GM21526 (cell line): Measurements from ENCODE around the gene HDGFL1.

Experiments
- ATAC-seq: cut with Tn5 transposase; IDR thresholded peaks from one replicate; pipeline ENCODE4 v1.9.1; 2021; ENCODE audit warnings: moderate library complexity; ENCODE audit not compliant: unreplicated experiment, low FRiP score

Gene HDGFL1

DNA sequence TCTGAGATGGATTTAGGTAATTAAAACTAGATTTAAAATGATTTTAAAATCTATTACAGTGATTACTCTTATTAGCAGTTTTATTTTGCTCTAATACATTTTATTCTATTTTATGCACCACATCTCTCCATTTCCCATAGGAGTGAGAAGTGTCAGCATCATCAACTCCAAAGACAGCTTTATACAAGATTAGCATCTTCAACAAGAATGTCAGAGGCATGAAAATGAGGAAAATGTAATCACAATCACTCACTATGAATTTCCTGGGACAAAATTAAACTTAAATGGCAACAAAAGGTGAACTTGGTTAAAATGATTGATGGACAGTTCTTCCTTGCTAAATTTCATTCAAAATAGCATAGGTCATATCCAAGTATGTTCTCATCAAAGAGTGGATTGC is 19.8 kb downstream of the HDGFL1 start:
- ATAC-seq: no peak

DNA sequence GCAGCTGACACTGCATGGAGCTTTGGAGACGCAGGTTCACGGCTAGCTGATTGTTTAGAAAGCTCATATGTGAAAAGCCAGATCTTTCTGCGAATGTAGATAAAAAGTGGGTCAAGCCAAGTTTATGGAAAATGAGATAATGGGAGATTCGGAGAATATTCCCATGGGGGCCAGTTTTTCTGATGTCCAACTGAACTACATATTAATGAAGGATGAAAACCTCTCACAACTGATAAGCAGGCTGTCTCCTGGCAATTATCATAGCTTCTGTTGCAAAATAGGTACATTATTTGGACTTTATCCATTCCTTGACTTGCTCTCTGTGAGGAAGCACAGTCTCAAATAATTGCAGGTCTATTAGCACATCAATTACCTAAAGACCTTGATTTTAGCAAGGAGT is 21.1 kb downstream of the HDGFL1 start:
- no peak for ATAC-seq

DNA sequence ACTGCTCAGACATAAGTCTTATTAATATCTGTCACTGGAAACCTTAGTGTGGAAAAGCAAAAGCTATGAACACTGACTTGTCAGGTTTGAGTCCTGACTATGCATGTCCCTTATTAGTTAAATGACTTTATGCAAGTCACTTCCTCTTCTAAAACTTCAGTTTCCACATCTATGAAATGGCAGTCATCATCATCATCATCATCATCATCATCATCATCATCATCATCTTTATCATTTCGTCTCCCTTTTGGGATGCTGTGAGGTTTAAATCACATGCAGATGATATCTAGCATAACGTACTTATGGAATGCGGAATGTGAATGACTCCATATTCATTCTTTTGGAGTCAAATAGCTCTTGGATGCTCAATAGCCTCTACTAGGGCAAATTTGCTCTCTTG is 24.5 kb downstream of the HDGFL1 start:
- no peak for ATAC-seq

DNA sequence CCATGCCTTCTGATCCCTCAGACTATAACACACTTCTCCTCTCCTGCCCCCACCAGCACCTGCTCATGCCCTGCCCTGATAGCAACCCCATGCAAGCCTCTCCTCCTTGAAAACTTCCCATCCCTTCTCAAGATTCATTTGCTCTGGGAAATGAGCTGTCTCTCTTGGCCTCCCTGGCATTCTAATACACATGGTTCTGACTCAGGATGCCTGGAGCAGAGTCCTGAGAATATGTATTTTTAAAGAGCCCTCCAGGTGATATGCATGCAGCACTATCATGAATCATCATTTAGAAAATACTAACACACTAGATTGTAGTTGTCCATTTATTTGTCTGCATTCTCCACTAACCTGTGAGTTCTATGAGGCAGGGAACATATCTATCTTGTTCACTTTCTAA is 26.6 kb downstream of the HDGFL1 start:
- no peak for ATAC-seq

DNA sequence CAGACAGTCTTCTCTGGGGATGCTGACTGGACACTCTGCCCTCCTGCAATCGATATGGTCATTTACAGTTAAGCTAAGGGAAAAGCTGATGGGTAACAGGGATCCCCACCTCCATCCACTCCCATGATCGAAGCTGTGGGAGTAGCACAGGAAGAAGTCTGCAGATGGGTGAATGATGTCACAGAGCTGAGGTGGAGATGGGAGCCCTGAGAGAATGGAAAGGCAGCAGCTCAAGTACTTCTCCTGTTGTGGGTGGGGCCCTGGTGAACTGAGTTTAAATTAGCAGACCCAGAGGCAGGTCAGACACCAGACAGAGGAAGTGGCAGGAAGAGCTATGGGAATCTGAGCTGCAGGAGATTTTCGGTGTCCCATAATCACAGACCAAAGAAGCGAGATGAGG is 29.0 kb downstream of the HDGFL1 start:
- no peak for ATAC-seq

DNA sequence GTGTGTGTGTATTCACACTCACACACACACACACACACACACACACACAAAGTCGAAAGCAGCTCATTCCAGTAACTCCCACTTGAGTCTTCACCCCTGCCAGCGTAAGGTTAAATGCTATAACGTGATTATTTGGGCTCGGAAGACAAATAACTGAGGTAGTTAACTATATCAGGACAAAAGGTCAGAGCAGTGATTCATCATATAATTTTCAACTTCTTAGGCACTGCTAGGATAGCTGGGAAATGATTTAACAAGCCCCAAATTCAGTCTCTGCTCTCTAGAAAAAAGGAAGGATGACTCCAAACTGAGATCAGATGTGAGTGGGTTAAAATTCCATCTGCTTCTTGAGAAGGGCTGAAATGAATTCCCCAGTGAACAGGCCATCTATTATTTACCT is 30.7 kb downstream of the HDGFL1 start:
- ATAC-seq: no peak

DNA sequence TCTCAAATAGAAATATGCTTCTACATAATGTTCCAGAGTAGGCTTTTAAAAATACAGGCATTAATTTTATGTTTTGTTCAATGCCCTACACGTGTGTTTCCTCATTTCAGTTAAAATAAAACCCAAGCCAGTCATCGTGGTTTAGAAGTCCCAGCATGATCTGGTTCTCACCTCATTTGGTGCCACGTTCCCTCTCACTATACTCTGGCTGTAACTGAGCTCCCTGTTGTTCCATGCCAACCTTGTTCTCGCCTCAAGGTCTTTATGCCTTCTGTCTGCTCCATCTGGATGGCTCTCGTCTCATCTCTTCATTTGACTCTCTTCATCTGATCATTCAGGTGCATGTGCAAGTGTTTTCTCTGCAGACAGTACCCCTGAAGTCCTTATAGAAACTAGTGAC is 32.6 kb downstream of the HDGFL1 start:
- ATAC-seq: no peak

DNA sequence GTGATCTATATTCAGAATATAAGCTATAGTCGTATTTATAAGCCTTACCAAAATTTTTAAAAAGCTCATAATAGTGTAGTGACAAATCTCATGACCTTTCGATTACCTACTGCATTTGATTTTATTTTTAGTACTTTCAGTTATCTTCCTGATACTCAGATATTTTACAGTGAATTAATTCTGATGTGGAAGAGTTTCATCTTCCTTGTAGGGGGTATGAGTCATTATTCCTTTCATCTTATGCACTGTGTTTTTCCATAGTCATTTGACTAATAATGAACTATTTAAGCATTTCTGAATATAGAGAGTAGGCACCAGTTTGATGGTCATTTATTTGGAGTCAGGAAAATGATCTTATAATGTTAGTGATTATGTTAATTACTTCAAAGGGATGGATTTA is 36.4 kb downstream of the HDGFL1 start:
- no peak for ATAC-seq

DNA sequence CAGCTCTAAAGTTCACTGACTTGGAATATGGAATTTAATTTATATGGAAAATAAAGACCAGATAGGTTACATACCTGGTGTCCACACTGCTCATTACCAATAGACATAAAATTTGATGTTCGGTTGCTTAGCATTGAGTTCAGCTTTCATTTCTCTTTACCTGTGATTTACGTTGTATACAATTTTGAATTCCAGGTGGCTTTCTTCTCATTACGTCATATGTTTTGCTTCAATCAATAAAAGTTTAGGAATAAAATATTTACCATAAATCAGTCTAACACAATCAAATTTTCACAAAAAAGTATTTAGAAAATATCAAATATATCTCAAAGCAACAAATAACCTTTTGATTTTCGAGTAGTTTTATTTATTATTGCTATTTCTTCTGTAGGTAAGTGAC is 40.8 kb downstream of the HDGFL1 start:
- no peak for ATAC-seq

DNA sequence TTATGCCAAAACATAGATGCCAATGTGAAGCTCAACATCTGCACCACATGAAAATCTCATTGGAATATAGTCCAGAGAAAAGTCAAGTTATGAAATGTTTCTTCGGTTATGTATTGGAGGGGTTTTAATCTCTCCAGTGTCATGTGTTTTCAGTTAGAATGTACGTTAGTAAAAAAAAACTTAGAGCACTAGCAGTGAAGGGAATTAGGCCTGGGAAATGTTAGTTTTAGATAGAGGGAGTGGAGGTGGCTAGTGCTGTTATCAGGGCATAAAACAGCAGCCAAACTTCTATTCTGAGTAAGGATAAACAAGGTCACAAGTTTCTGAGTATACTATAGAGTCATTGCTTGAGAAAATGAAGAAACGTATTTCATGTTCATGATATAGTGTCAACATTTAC is 42.9 kb downstream of the HDGFL1 start:
- ATAC-seq: no peak

DNA sequence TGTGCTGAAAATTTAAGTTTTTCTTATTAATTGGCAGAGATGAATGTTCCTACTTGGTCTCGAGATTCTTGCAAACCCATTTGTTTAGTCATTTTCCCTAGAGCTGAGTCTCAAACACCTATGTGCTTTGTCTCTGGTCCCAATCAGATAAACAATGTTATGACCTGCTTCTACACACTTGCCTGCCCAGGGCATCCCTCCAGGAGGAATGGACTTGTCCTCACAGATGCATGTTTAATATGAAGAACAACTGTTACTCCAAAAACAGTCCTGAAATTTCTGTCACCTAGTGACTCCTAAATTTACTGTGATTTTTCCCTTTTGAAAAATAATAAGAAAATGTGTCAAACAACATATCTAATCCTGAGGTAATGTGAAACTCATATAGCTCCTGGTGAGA is 43.7 kb downstream of the HDGFL1 start:
- ATAC-seq: no peak

DNA sequence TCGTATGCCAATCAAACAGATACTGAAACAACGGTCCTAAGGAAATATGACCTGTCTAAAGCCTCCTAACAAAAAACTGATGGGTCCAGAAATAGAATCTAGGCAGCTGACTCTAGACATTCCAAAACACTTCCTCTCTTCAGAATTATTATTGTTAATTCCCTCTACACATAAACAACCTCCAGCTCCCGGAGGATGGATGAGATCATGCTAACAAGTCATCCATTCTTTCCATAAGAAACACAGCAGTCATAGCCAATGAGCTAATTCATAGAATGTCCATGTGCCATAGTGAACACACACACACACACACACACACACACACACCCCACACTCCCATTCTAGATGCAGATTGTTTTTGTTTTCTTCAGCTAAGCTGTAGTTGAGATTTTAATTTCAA is 44.3 kb downstream of the HDGFL1 start:
- no peak for ATAC-seq

DNA sequence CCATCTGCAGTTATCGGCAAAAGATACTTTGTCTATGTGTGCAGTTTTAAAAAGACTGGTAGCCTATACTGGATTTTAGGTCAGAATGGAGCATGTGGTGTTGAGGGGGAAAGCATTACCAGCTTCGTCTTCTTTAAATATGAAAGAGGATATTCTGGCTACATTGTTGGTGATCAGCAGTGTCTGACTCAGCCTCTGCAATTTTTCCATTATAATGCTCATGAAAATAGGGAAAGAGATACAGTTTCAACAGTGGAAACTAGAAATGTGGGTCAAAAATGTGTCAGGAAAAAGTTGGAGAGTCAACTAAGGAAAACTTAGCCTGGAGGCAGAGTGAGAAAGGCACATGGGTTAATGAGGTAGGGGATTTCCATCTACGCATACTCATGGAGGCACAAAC is 45.2 kb downstream of the HDGFL1 start:
- no peak for ATAC-seq

DNA sequence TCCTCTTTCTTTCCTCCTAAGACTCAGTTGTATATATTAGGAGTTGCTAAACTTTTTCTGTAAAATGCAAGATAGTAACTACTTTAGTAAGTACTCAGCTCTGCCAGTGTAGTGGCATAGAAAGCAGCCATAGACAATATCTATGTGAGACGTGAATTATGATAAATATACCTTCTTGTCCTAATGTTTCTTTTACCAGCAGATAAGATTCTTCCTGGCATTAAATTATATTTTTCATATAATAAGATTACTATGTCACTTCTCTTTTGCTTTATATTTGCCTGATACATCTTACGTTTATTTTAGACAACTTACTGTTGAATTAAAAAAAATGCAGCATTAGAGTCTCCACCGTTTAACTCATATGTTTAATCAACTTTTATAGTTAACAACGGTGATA is 51.7 kb downstream of the HDGFL1 start:
- ATAC-seq: no peak
